Right hindlimb (tissue), 1 donor: ENCODE results near the gene KDM1A.
A peak's percentile ranks its signal among the peaks of the same experiment; 100 is the strongest.
"Not testable (repeated sequence)": the region's sequence is repeated elsewhere in the genome, so short reads cannot be mapped to it uniquely, and the experiment has no call there.

Experiments
- DNase-seq: peaks from one replicate; pipeline ENCODE4 v3.0.0-alpha.2; 2018

KDM1A gene

DNA sequence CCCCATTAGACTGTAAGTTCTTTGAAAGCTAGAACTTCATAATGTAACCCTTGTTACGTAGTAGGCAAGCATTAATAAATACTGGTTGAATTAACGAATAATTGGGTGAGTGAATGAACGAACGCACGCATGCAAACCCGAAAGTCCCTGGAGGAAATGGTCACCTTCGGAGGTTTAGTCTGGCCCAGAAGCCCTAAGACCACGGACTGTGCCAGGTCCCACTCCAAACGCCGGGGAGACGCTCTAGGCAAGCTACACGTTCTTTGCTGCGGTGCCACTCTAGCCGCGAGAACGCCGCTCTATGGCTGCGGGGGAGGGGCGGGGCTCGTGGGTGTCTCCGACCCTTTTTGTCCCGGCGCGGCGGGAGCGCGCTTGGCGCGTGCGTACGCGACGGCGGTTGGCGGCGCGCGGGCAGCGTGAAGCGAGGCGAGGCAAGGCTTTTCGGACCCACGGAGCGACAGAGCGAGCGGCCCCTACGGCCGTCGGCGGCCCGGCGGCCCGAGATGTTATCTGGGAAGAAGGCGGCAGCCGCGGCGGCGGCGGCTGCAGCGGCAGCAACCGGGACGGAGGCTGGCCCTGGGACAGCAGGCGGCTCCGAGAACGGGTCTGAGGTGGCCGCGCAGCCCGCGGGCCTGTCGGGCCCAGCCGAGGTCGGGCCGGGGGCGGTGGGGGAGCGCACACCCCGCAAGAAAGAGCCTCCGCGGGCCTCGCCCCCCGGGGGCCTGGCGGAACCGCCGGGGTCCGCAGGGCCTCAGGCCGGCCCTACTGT is at the start of gene KDM1A:
Gene KDM1A, plus strand, starts transcription at position 375 of the 769 bp plus-strand sequence. Its CDS starts 129 bp downstream, at position 504.
- peak; percentile 99 for DNase-seq

DNA sequence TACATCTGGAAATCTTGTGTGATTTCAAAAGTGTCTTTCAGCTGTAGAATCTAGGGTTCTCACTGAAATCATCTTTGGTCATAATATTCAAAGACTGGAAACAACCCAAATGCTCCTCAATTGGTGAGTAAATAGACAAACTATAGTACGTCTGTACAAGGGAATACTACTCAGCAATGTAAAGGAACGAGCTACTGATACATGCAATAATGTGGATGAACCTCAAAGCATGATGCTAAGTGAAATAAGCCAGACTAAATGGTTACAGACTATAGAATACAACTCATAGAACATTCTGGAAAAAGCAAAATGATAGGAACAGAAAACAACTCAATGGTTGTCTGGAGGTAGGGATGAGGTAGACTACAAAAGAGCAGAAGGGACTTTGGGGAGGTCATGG is 49.2 kb upstream of the KDM1A start:
- DNase-seq = no peak

DNA sequence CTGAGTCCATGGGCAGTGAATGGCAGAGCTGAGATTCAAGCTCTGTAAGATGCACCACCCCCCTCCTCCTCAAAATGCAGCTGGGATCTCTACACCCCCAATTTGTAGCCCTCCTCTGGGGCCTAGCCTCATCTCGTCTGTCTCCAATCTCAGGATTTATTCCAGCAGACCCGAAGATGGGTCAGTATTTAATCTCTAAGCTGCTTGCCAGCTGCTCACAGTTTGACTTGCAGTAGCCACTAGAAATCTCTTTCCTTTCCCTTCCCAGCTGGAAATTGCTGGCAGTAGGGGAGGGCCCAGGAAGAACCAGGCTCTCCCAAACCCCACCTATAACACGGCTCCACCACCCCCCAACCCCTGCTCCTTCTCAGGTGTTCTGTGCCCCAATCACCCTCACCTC is 48.1 kb upstream of the KDM1A start:
- DNase-seq = no peak

DNA sequence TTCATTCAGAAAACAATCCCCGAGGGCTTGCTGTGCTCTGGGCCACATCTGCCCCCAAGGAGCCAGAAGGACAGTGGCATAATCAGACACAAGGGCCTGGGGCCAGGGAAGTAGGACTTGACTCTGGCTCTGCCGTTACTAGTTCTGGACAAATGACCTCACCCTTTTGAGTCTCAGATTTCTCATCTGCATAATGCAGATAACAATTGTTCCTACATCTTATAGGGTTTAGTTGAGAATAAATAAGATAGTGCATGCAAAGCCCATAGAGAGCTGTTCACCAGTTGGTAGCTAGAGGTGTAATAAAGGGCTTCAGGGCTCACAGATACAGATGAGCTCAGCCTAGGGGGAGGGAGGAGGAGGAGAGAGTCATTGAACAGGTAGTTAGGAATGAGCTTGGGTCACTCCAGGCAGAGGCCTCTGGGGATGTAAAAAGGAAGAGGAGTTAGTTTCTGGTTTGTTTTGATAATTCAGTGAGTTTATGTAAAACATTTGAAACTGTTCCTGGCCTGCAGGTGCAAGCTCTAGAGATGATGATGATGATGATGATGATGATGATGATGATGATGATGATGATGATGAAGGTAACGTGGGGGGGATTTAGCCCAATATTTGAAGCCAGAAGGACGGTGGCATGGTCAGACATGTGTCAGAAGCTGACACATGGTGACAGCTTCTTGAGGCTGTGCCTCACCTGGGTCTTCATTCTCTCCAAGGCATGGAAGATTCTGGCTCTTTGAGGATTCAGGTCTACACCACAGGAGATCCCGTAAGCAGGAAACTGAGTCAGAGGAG is 47.5 kb upstream of the KDM1A start:
- no peak for DNase-seq

DNA sequence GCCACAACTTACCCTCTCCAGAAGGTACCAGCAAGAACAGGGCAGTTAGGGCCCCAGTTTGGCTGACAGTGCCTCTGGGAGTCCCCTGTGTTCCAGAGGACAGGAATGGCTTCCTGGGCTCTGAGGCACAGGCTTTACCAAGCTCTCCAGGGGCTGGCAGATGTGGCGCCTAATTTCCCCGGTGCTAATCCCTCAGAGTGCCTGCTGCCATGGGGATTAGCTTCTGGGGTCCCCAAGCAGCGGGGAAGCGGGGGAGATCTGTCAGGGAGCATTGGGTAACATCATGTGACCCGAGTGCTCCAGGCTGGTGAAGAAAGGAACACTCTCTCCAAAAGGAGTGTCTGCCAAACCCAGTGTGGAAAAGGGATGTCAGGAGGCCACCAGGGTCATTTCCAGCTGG is 46.5 kb upstream of the KDM1A start, which contains the start of gene LACTBL1:
Gene LACTBL1, minus strand, starts transcription at position 107 of the 400 bp plus-strand sequence. CDS start 550 bp downstream, outside the sequence.
- no peak for DNase-seq

DNA sequence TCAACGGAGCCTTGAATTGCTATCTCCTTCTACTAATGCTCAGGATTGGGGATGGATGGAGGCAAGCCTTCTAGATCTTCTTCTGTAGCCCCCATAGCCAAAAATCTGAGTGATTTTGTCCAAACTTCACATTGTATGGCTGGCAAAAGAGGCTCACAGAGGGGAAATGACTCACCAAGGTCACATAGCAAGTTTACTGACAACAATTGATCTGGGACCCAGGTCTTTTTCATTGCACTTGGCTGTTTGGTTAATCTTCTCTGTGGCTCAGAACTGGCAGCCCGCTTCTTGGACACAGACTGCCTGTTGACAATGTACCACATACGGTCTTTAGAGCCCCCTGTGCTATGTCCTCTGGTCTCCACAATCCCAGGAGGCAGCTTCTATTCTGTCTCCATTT is 43.6 kb upstream of the KDM1A start:
- DNase-seq = no peak

DNA sequence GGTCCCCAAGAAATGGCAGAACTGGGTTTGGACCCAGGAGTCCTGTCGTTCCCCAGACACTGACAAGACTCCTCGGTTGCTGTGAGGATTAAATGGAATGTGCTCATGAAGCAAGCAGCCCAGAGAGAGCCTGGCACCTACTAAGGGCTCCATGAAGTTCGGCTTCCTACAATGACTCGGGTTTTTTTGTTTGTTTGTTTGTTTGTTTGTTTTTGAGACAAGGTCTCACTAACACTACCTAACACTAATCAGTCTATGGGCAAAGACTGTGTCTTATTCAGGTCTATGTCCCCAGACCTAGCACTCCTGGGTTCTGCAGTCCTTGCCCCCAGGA is 43.2 kb upstream of the KDM1A start:
- DNase-seq = no peak

DNA sequence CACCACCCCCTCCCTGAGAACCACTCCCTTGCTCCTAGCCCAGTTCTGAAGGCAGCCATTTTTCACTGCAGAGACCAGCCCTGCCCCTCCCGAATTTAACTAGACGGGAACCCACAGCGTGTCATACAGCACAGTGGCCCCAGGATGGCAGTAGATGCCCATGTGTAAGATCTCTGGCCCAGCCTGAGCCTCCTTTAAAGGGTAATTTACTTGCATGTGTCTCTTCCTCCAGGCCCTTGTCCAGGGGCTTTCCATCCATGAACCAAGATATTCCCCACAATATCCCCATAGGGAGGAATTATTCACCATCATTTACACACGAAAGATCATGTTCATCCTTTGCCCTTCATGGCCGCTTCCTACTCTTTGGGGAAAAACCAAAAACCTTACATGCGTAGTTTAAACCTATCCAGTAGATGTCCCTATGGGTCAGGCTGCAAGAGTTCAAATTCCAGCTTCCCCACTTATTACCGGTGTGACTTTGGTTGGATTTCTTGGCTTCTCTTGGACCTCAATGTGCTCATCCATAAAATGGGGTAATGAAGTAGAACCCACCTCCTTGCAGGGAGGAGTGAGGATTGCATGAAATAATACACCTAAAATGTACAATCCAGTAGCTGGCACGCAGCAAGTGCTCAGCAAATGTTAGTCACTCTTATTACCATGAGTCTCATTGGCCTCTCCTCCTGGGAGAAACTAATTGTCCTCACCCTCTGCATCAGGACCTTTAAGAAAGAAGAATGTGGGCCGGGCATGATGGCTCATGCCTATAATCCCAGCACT is 42.6 kb upstream of the KDM1A start:
- DNase-seq = peak; percentile 75

DNA sequence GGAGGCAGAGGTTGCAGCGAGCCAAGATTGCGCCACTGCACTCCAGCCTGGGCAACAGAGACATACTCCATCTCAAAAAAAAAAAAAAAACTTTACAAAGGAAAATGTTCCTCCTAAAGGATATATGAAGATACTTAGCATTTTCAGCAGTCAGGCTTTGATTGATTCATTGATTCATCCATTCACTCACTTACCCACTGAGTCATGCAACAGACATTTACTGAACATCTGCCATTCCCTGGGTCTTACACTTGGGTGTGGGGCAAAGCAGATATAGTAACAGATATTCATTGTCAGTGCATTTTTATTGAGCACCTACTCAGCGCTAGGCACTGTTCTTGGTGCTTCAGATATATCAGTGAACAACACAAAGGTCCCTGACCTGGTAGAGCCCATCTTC is 41.0 kb upstream of the KDM1A start:
- no peak for DNase-seq

DNA sequence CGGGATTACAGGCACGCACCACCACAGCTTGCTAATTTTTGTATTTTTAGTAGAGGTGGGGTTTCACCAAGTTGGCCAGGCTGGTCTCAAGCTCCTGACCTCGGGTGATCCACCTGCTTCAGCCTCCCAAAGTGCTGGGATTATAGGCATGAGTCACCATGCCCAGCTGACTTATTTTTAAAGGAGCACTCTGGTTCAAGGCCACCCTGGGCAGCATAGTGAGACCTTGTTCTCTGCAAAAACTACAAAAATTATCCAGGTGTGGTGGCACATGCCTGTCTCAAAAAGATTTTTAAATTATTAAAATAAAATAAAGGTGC is 38.8 kb upstream of the KDM1A start:
- DNase-seq = not testable (repeated sequence)

DNA sequence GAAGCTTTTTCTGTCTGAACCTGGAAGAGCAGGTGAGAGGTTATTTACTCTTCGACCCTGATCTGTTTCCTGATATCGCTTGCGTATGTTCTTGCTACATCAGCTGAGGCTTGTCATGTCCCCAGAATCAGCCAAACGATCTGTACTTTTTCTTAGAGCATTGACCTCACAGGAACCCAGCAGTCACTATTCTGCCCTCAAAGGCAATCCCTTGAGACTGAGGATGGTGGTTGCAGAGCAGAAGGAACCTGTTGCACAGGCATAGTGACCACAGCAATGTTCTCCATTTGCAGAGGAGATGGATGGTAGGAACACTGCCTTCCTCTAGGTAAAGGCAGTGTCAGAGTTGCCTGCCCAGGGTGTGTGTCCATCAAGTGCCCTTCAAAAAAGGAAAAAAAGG is 35.3 kb upstream of the KDM1A start:
- DNase-seq = no peak

DNA sequence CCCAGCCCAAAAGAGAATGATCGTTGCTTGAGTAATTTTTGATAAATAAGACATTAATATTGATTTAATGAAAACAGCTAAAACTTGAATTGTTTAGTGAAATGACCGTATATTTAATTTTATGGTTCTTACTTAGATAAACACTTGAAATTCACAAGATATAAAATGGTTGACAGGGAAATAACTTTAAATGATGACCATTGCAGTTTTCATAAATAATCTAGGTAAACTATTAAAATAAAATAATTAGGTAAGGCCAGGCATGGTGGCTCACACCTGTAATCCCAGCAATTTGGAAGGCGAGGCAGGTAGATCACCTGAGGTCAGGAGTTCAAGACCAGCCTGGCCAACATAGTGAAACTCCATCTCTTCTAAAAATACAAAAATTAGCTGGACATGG is 26.9 kb upstream of the KDM1A start:
- not testable (repeated sequence) for DNase-seq

DNA sequence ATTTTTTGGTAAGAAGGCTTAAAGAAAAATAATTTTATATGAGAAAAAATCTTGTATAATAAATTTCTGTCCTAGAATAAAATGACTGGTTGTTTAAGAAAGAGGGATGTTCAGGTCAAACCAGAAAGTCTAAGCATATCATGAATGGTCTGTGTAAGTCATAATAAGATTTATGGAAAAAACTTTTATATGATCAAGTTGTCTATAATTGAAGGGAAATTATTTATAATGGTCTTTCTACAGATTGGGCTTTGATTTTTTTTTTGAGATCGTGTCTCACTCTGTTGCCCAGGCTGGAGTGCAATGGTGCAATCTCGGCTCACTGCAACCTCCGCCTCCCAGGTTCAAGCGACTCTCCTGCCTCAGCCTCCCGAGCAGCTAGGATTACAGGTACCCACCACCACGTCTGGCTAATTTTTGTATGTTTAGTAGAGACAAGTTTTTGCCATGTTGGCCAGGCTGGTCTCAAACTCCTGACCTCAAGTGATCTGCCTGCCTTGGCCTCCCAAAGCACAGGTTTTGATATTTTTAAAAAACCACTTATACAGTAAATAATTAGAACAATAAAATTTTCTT is 26.0 kb upstream of the KDM1A start:
- not testable (repeated sequence) for DNase-seq

DNA sequence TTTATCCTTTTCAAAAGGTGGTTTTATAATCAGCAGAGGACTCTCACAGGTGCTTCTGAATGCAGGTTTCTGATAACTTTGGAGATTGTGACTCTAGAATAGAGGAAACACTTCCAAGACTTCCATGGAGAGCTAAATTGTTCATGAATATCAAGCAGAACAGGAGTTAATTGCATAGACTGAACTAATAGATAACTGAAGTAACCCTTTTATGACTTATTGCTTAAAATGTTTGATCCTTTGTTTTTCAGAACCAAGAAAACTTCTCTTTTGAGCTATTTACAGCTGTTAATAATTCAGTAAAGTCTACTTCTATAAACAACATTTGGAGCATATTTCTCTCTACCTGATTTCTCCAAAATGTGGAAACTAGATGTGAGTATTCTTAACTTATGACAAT is 23.5 kb upstream of the KDM1A start:
- DNase-seq = no peak

DNA sequence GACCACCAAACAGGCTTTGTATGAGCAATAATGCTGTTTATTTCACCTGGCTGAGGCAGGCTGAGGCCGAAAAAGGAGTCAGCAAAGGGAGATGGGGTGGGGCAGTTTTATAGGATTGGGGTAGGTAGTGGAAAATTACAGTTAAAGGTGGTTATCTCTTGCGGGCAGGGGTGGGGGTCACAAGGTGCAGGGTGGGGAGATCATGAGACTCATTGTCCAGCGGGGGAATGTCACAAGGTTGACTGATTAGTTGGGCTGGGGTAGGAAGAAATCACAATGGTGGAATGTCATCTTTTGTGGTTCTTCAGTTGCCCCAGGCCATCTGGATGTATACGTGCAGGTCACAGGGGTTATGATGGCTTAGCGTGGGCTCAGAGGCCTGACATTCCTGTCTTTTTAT is 21.7 kb upstream of the KDM1A start:
- DNase-seq = not testable (repeated sequence)

DNA sequence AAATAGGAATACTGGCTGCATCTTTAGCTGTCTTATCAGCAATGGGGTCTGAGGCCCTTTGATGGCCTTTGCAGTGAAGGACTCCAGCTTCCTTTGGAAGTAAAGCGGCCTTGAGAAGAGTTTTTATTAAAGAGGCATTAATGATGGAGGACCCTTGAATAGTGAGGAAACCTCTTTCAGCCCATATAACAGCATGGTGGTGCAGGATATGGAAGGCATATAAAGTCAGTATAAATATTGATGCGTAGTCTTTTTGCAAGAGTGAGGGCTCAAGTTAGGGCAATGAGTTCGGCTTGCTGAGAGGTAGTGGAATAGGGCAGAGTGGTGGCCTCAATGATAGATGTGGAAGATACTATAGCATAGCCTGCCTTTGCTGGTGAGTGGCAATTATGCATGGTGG is 19.1 kb upstream of the KDM1A start:
- DNase-seq = not testable (repeated sequence)

DNA sequence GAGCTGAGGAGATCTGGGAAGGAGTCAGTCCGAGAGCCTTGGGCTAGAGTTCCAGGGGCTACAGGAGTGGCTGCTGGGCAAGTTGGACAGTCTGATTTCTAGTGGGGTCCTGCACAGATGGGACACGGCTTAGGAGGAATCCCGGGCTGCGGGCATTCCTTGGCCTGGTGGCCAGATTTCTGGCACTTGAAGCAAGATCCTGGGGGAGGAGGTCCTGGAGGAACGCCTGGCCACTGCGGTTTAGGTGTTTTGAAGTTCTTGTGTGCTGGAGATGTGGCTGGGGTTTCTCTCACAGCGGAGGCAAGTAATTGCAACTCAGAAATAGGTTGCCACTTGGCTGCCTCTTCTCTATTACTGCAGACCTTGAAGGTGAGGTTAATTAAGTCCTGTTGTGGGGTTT is 17.1 kb upstream of the KDM1A start:
- DNase-seq = not testable (repeated sequence)

DNA sequence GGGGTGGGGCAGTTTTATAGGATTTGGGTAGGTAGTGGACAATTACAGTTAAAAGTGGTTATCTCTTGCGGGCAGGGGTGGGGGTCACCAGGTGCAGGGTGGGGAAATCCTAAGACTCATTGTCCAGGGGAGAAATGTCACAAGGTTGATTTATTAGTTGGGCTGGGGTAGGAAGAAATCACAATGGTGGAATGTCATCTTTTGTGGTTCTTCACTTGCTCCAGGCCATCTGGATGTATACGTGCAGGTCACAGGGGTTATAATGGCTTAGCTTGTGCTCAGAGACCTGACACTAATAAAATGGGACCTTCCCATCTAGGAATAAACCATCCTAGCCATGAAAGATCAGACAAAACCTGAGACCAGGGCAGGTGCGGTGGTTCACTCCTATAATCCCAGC is 15.2 kb upstream of the KDM1A start:
- DNase-seq = no peak

DNA sequence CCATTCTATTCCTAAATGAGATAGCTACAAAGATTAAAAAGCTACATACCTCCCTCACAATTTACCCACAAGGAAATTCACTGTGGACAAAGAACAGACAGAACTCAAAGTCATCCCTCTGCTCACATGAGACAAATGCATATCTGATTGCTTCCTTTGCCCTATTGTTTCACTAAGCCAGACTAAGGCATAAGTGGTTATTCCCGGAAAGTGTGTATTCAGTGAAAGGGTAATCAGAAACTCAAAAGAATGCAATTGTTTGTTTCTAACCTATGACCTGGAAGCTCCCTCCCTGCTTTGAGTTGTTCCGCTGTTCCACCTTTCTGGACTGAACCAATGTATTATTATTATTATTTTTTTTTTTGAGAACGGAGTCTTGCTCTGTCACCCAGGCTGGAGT is 14.5 kb upstream of the KDM1A start:
- DNase-seq = not testable (repeated sequence)

DNA sequence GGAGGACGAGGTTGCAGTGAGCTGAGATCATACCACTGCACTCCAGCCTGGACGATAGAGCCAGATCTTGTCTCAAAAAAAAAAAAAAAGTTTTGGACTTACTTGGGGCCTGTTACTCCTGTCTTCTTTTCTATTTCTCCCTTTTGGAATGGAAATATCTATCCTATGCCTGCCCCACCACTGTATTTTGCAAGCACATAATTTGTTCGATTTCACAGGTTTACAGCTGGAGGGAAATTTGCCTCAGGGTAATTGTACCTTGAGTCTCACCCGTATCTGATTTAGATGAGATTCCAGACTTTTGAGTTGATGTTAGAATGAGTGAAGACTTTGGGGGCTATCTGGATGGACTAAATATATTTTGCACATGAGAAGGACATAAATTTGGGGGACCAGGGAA is 12.2 kb upstream of the KDM1A start:
- no peak for DNase-seq

DNA sequence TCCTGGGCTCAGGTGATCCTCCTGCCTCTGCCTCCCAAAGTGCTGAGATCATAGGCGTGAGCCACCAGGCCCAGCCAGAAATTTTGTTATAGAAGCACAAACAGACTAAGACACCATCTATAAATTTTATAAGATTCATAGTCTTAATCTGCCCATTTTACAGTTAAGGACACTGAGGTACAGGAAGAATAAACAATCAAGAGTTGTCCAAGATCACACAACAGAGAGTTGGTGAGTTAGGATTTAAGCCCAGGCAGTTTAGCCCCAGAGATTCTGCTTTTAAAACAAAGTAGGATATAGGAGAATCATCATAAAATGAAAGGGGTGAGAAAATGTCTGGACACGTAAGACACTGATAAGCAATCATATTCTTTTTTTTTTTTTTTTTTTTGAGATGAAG is 10.4 kb upstream of the KDM1A start:
- DNase-seq = no peak

DNA sequence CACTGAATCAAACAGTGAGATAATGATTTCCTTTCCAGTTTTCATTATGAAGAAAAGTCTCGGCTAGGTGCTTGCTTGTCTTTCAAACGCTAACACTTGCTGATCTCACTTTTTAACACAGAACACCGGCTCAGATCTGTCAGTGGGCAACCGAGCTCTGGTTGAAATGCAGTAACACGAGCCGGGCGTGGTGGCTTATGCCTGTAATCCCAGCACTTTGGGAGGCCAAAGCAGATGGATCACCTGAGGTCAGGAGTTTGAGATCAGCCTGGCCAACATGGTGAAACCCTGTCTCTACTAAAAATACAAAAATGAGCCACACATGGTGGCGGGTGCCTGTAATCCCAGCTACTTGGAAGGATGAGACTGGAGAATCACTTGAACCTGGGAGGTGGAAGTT is 9.2 kb upstream of the KDM1A start:
- not testable (repeated sequence) for DNase-seq

DNA sequence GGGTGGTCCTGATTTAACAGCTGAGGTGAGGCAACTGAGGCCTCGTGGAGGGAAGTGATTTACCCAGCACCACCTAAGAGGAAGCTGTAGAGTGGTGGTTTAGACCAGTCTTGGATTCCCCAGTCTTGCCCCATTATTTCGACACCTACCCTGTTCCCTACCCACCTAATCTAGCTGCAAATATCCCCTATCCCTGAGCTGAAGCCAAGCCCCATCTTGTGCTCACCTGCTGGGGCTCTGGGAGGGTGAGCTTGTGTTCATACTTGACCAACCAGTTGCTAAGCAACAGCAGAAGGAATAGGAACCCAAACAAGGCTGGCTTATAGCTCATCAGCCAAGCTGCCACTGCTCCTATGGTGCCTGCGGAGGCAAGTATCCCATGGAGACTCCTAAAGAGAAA is 5.6 kb upstream of the KDM1A start:
- no peak for DNase-seq
